ENCODE results near the gene PACS2.

The PACS2 gene

GRCh38 chr14:105384605-105385321, 70.2 kb downstream of the PACS2 start:
- DNase-seq (ENCODE audit: low read depth in 3 of 3, low spot score in 1 of 3), result no peak

GRCh38 chr14:105385322-105385637, 70.7 kb downstream of the PACS2 start:
- no peak for DNase-seq (ENCODE audit: low read depth in 3 of 3, low spot score in 1 of 3)

- no peak for DNase-seq (ENCODE audit: low read depth in 3 of 3, low spot score in 1 of 3)
Observed at GRCh38 chr14:105385698-105386365, 71.3 kb downstream of the PACS2 start.

GRCh38 chr14:105386581-105387529, 72.3 kb downstream of the PACS2 start:
- no peak for DNase-seq (ENCODE audit: low read depth in 3 of 3, low spot score in 1 of 3)

- DNase-seq (ENCODE audit: low read depth in 3 of 3, low spot score in 1 of 3), result no peak
Observed at GRCh38 chr14:105387530-105387922, 73.0 kb downstream of the PACS2 start.

- no peak for DNase-seq (ENCODE audit: low read depth in 3 of 3, low spot score in 1 of 3)
Observed at GRCh38 chr14:105388110-105388951, 73.8 kb downstream of the PACS2 start.

GRCh38 chr14:105388976-105389375, 74.4 kb downstream of the PACS2 start:
- DNase-seq (ENCODE audit: low read depth in 3 of 3, low spot score in 1 of 3), result no peak

GRCh38 chr14:105389534-105389933, 75.0 kb downstream of the PACS2 start:
- DNase-seq (ENCODE audit: low read depth in 3 of 3, low spot score in 1 of 3), result no peak

GRCh38 chr14:105389976-105390848, 75.7 kb downstream of the PACS2 start:
- no peak for DNase-seq (ENCODE audit: low read depth in 3 of 3, low spot score in 1 of 3)

- DNase-seq (ENCODE audit: low read depth in 3 of 3, low spot score in 1 of 3), result no peak
Observed at GRCh38 chr14:105390849-105391500, 76.4 kb downstream of the PACS2 start.

- DNase-seq (ENCODE audit: low read depth in 3 of 3, low spot score in 1 of 3), result no peak
Observed at GRCh38 chr14:105391541-105391940, 77.0 kb downstream of the PACS2 start.

- DNase-seq (ENCODE audit: low read depth in 3 of 3, low spot score in 1 of 3), result no peak
Observed at GRCh38 chr14:105392131-105393090, 77.9 kb downstream of the PACS2 start.

- DNase-seq (ENCODE audit: low read depth in 3 of 3, low spot score in 1 of 3), result no peak
Observed at GRCh38 chr14:105393151-105393550, 78.6 kb downstream of the PACS2 start.

GRCh38 chr14:105394714-105395537, 80.4 kb downstream of the PACS2 start:
- no peak for DNase-seq (ENCODE audit: low read depth in 3 of 3, low spot score in 1 of 3)

- DNase-seq (ENCODE audit: low read depth in 3 of 3, low spot score in 1 of 3), result no peak
Observed at GRCh38 chr14:105395538-105395854, 80.9 kb downstream of the PACS2 start.

GRCh38 chr14:105397350-105397931, 82.9 kb downstream of the PACS2 start:
- no peak for DNase-seq (ENCODE audit: low read depth in 3 of 3, low spot score in 1 of 3)

GRCh38 chr14:105398044-105398725, 83.6 kb downstream of the PACS2 start, which contains the start of gene TEX22:
TEX22 (plus strand) TSS chr14:105398538; CDS start chr14:105399341, 803 bp downstream.
- DNase-seq (ENCODE audit: low read depth in 3 of 3, low spot score in 1 of 3), result peak; percentile 71 to 98 (median 78)

Data from stimulated activated CD4-positive, alpha-beta T cell treated with anti-CD3 and anti-CD28 coated beads, TNF-alpha, amount 100 ng/mL, for 1 hour (primary cell).